IPS-15b (cell line): ENCODE results near the gene VTA1.
"Not testable (repeated sequence)": the region's sequence is repeated elsewhere in the genome, so short reads cannot be mapped to it uniquely, and the experiment has no call there.

Experiments
- H3K27me3 ChIP-seq: one replicate; pipeline ENCODE4 v1.6.1; 2013; ENCODE audit warnings: low read length; ENCODE audit not compliant: control insufficient read depth, insufficient read depth
- H3K36me3 ChIP-seq: one replicate; pipeline ENCODE4 v1.6.1; 2013; ENCODE audit warnings: low read length; ENCODE audit not compliant: control insufficient read depth, insufficient read depth
- H3K4me1 ChIP-seq: one replicate; pipeline ENCODE4 v1.6.1; 2013; ENCODE audit warnings: mild to moderate bottlenecking, low read length; ENCODE audit not compliant: control insufficient read depth, insufficient read depth
- H3K4me3 ChIP-seq: one replicate; pipeline ENCODE4 v1.5.1; 2013; ENCODE audit warnings: low read depth, low read length
- H3K9ac ChIP-seq: one replicate; pipeline ENCODE4 v1.6.1; 2013; ENCODE audit warnings: low read depth, mild to moderate bottlenecking, low read length
- H3K9me3 ChIP-seq: one replicate; pipeline ENCODE4 v1.6.1; 2013; ENCODE audit warnings: mild to moderate bottlenecking, low read length; ENCODE audit not compliant: control insufficient read depth, insufficient read depth

The VTA1 gene

GRCh38 chr6:142172758-142173157 lies 25.7 kb downstream of the VTA1 start:
- Histone ChIP-seq H3K4me1 (no peaks in the 10 kb centered on the region), H3K9me3 (no peaks in the 10 kb centered on the region), H3K4me3 (no peak overlapping the region), H3K27me3 (no peaks in the 10 kb centered on the region), H3K36me3 (no peaks in the 10 kb centered on the region), H3K9ac (no peak overlapping the region)

- H3K27me3 ChIP-seq = no peaks in the 10 kb centered on the region
- no peaks in the 10 kb centered on the region for H3K9me3 ChIP-seq
- H3K36me3 ChIP-seq = no peaks in the 10 kb centered on the region
- no peak overlapping the region for H3K9ac ChIP-seq
- no peaks in the 10 kb centered on the region for H3K4me1 ChIP-seq
- no peak overlapping the region for H3K4me3 ChIP-seq
Observed at GRCh38 chr6:142173980-142174379, 26.9 kb downstream of the VTA1 start.

GRCh38 chr6:142174703-142175102 lies 27.6 kb downstream of the VTA1 start:
- H3K4me3 ChIP-seq = no peak overlapping the region
- no peak overlapping the region for H3K9ac ChIP-seq
- no peaks in the 10 kb centered on the region for H3K27me3 ChIP-seq
- no peaks in the 10 kb centered on the region for H3K4me1 ChIP-seq
- no peaks in the 10 kb centered on the region for H3K9me3 ChIP-seq
- H3K36me3 ChIP-seq = no peaks in the 10 kb centered on the region

GRCh38 chr6:142178129-142178528 lies 31.1 kb downstream of the VTA1 start:
- Histone ChIP-seq H3K4me1 (no peaks in the 10 kb centered on the region), H3K36me3 (no peaks in the 10 kb centered on the region), H3K9ac (no peak overlapping the region), H3K27me3 (no peaks in the 10 kb centered on the region), H3K4me3 (no peak overlapping the region), H3K9me3 (no peaks in the 10 kb centered on the region)

- Histone ChIP-seq H3K9me3 (no peaks in the 10 kb centered on the region), H3K4me1 (no peaks in the 10 kb centered on the region), H3K4me3 (no peak overlapping the region), H3K9ac (no peak overlapping the region), H3K36me3 (no peaks in the 10 kb centered on the region), H3K27me3 (no peaks in the 10 kb centered on the region)
Observed at GRCh38 chr6:142182004-142182403, 34.9 kb downstream of the VTA1 start.

- Histone ChIP-seq H3K9ac (no peak overlapping the region), H3K27me3 (no peaks in the 10 kb centered on the region), H3K4me1 (no peaks in the 10 kb centered on the region), H3K36me3 (no peaks in the 10 kb centered on the region), H3K9me3 (no peaks in the 10 kb centered on the region), H3K4me3 (no peak overlapping the region)
Observed at GRCh38 chr6:142183351-142183750, 36.3 kb downstream of the VTA1 start.

- H3K4me3 ChIP-seq = no peak overlapping the region
- H3K9me3 ChIP-seq = no peaks in the 10 kb centered on the region
- H3K9ac ChIP-seq = no peak overlapping the region
- no peaks in the 10 kb centered on the region for H3K27me3 ChIP-seq
- no peaks in the 10 kb centered on the region for H3K36me3 ChIP-seq
- no peaks in the 10 kb centered on the region for H3K4me1 ChIP-seq
Observed at GRCh38 chr6:142184307-142184706, 37.2 kb downstream of the VTA1 start.

- Histone ChIP-seq H3K4me1 (no peaks in the 10 kb centered on the region), H3K9ac (no peak overlapping the region), H3K9me3 (no peaks in the 10 kb centered on the region)
Observed at GRCh38 chr6:142185641-142186040, 38.6 kb downstream of the VTA1 start.

GRCh38 chr6:142187209-142187608 lies 40.1 kb downstream of the VTA1 start:
- Histone ChIP-seq H3K36me3 (no peaks in the 10 kb centered on the region), H3K4me3 (no peak overlapping the region), H3K27me3 (no peaks in the 10 kb centered on the region), H3K4me1 (no peaks in the 10 kb centered on the region), H3K9me3 (no peaks in the 10 kb centered on the region), H3K9ac (no peak overlapping the region)

More at GRCh38 chr6:142185641-142186040, 38.6 kb downstream of the VTA1 start:
- Histone ChIP-seq H3K4me3 (no peak overlapping the region), H3K36me3 (no peaks in the 10 kb centered on the region), H3K27me3 (no peaks in the 10 kb centered on the region)

GRCh38 chr6:142188341-142188740 lies 41.3 kb downstream of the VTA1 start:
- not testable (repeated sequence) for H3K4me1 ChIP-seq, H3K9ac ChIP-seq, H3K36me3 ChIP-seq, H3K4me3 ChIP-seq, H3K9me3 ChIP-seq, H3K27me3 ChIP-seq

- Histone ChIP-seq H3K9me3 (no peaks in the 10 kb centered on the region), H3K9ac (no peak overlapping the region), H3K27me3 (no peaks in the 10 kb centered on the region), H3K4me1 (no peaks in the 10 kb centered on the region), H3K4me3 (no peak overlapping the region), H3K36me3 (no peaks in the 10 kb centered on the region)
Observed at GRCh38 chr6:142189057-142189456, 42.0 kb downstream of the VTA1 start.

GRCh38 chr6:142192343-142192742 lies 45.3 kb downstream of the VTA1 start:
- H3K27me3 ChIP-seq = no peaks in the 10 kb centered on the region
- H3K4me3 ChIP-seq = no peak overlapping the region
- no peaks in the 10 kb centered on the region for H3K9me3 ChIP-seq
- H3K36me3 ChIP-seq = no peaks in the 10 kb centered on the region
- H3K9ac ChIP-seq = no peak overlapping the region
- H3K4me1 ChIP-seq = no peaks in the 10 kb centered on the region

- Histone ChIP-seq H3K9me3 (no peaks in the 10 kb centered on the region), H3K4me3 (no peak overlapping the region), H3K27me3 (no peaks in the 10 kb centered on the region), H3K4me1 (no peaks in the 10 kb centered on the region), H3K9ac (no peak overlapping the region), H3K36me3 (no peaks in the 10 kb centered on the region)
Observed at GRCh38 chr6:142193621-142194020, 46.6 kb downstream of the VTA1 start.
